Ovary (tissue), 9 donors: ENCODE data around the gene CCSER2. TPM values are rescaled to one million over a fixed set of nuclear protein-coding genes. Genes with fewer than 3 reads are reported as not detected.
"Not testable (repeated sequence)": the region's sequence is repeated elsewhere in the genome, so short reads cannot be mapped to it uniquely, and the experiment has no call there.

Source experiments
- DNase-seq, 5 donors: peaks; one replicate each; pipeline ENCODE4 v3.0.0-alpha.2; 2019 to 2020
- H3K27ac ChIP-seq, 2 donors: fragments of 200-600 bp; one replicate each; pipeline versions ENCODE4 v1.5.1 to v1.8.0; 2019 to 2022
- H3K27me3 ChIP-seq: fragments of 200-600 bp; one replicate; pipeline ENCODE4 v1.8.0; 2022
- H3K36me3 ChIP-seq: fragments of 200-600 bp; sonication (generic); one replicate; pipeline ENCODE4 v1.5.1; 2019
- H3K4me1 ChIP-seq: one replicate; pipeline ENCODE4 v1.8.1; 2013; ENCODE audit warnings: mild to moderate bottlenecking, moderate library complexity; ENCODE audit not compliant: insufficient read depth
- H3K4me3 ChIP-seq: fragments of 200-600 bp; sonication (generic); one replicate; pipeline ENCODE4 v1.5.1; 2017
- H3K9me3 ChIP-seq, 2 donors: fragments of 200-600 bp in 1 of 2; sonication (generic) in 1 of 2; one replicate each; pipeline versions ENCODE4 v1.5.1 to v1.8.1; 2013 to 2019; ENCODE audit warnings: mild to moderate bottlenecking in 1 of 2, moderate library complexity in 1 of 2
- CTCF ChIP-seq, 3 donors: fragments of 450-650 bp in 2 of 3; fragments of 200-600 bp in 1 of 3; IDR thresholded peaks; one replicate each; pipeline versions ENCODE4 v1.5.1 to v1.8.0; 2016 to 2022; ENCODE audit warnings: antibody characterized with exemption in 3 of 3, mild to moderate bottlenecking in 1 of 3
- EP300 ChIP-seq: sonication (generic); formaldehyde crosslinking; IDR thresholded peaks from one replicate; pipeline ENCODE4 v1.6.1; 2017; ENCODE audit warnings: antibody characterized with exemption
- POLR2A ChIP-seq: fragments of 450-650 bp; IDR thresholded peaks from one replicate; pipeline ENCODE4 v1.6.1; 2017; ENCODE audit warnings: antibody characterized with exemption, mild to moderate bottlenecking, moderate library complexity
- WGBS, 3 donors: extraction: QIAGEN DNeasy Blood & Tissue Kit in 1 of 3; methylation state at CpG; one replicate each; pipeline versions ENCODE4 v1.1.5 to v1.1.7; 2013 to 2017; 5-methylcytosine and 5-hydroxymethylcytosine counted together
- intact Hi-C, 4 donors: fragments of 100-400 bp; cut with DNase I; formaldehyde crosslinking; loops; one replicate each; pipeline versions ENCODE4 v1.11.0 to v1.15.1; 2022 to 2023
- polyA plus RNA-seq, 2 donors: library from polyadenylated mRNA; stranded (reverse); fragments of 200-250 nt in 1 of 2; fragments of 350-450 nt in 1 of 2; fragmentation: Illumina TruSeq in 1 of 2; extraction: RNeasy Lipid Tissue Mini Kit (QIAGEN cat#74804) in 1 of 2; gene quantifications; one replicate each; pipeline ENCODE4 v1.2.3, GENCODE V29; 2013 to 2014
- total RNA-seq, 7 donors: library from RNA; depleted of rRNA in 2 of 7; stranded (reverse); fragments of >200 nt in 2 of 7; fragmentation: NEBNext Ultra II Directional in 3 of 7; extraction: Animal tissue kit (Norgen Biotek cat#: 25700) in 3 of 7; gene quantifications; one replicate each; pipeline versions ENCODE4 v1.1.0 to v1.2.4, GENCODE V29; 2016 to 2023
- donor health status: DM: no; HTN: no; CAD: no; lungs with moderate emphysema.
- donor health status: DM: no; HTN: no; CAD: no.
- donor health status: Bipolar disorder and iron deficiency.
- donor health status: DM: yes; HTN: yes; CAD: no.
- donor health status: DM: no; HTN: no; CAD: no.
- donor health status: DM: yes; HTN: yes; CAD: no.

CCSER2 gene
- total and polyA plus RNA-seq, 9 donors: 12.2 to 86.3 (median 50.7) TPM

GRCh38 chr10:84429926-84430520, 101.6 kb downstream of the CCSER2 start:
- peak in 1 of 3 donors; percentile 18 for TF ChIP-seq CTCF (IDR thresholded peaks at IDR 0.05)
- no peak for TF ChIP-seq POLR2A
- no peak for TF ChIP-seq EP300
- 70 to 97% (median 94%) methylated on average over 2 of the region's 2 CpGs for WGBS, 3 donors
- DNase-seq: peak in 3 of 5 donors; percentile 14 to 54 (median 51)
- Histone ChIP-seq H3K36me3 (no peaks in the 10 kb centered on the region), H3K27me3 (no peaks in the 10 kb centered on the region), H3K4me1 (peaks cover 1% of the 10 kb centered on the region), H3K4me3 (no peak overlapping the region), H3K27ac (no peak overlapping the region), H3K9me3 (no peaks in the 10 kb centered on the region)
- intact Hi-C loops: no loop called here

GRCh38 chr10:84432891-84433290, 104.5 kb downstream of the CCSER2 start:
- H3K36me3 ChIP-seq: no peaks in the 10 kb centered on the region

GRCh38 chr10:84440781-84441180, 112.4 kb downstream of the CCSER2 start:
- DNase-seq: no peak
- WGBS, 3 donors: 48 to 64% (median 58%) methylated on average over 2 of the region's 2 CpGs
- H3K27me3 ChIP-seq: no peaks in the 10 kb centered on the region
- H3K36me3 ChIP-seq: no peaks in the 10 kb centered on the region
- TF ChIP-seq POLR2A (no peak), CTCF (IDR thresholded peaks at IDR 0.05) (no peak), EP300 (no peak)
- intact Hi-C loops: no loop called here
- H3K9me3 ChIP-seq: no peaks in the 10 kb centered on the region
- H3K4me3 ChIP-seq: no peak overlapping the region
- peaks cover 1% of the 10 kb centered on the region for H3K4me1 ChIP-seq
- peak overlapping the region in 1 of 2 donors; percentile 34 for H3K27ac ChIP-seq

More at GRCh38 chr10:84432891-84433290, 104.5 kb downstream of the CCSER2 start:
- Histone ChIP-seq H3K27me3 (no peaks in the 10 kb centered on the region), H3K4me1 (peaks cover 1% of the 10 kb centered on the region), H3K27ac (no peak overlapping the region), H3K9me3 (no peaks in the 10 kb centered on the region), H3K4me3 (no peak overlapping the region)
- no peak for TF ChIP-seq POLR2A
- no peak for TF ChIP-seq EP300
- no peak for TF ChIP-seq CTCF (IDR thresholded peaks at IDR 0.05)
- no peak for DNase-seq
- intact Hi-C loops: no loop called here
- 96 to 97% (median 97%) methylated on average over 5 of the region's 5 CpGs for WGBS, 3 donors

GRCh38 chr10:84447701-84448400, 119.5 kb downstream of the CCSER2 start:
- no peaks in the 10 kb centered on the region for H3K9me3 ChIP-seq
- intact Hi-C loops: no loop called here
- WGBS, 3 donors: 88 to 93% (median 91%) methylated on average over 8 of the region's 8 CpGs
- no peak for DNase-seq
- no peaks in the 10 kb centered on the region for H3K27me3 ChIP-seq
- TF ChIP-seq EP300 (no peak), CTCF (IDR thresholded peaks at IDR 0.05) (no peak), POLR2A (no peak)
- no peak overlapping the region for H3K27ac ChIP-seq
- H3K4me3 ChIP-seq: no peak overlapping the region
- H3K4me1 ChIP-seq: no peaks in the 10 kb centered on the region
- no peaks in the 10 kb centered on the region for H3K36me3 ChIP-seq

GRCh38 chr10:84449351-84449750, 121.0 kb downstream of the CCSER2 start:
- DNase-seq, H3K27me3 ChIP-seq, H3K36me3 ChIP-seq, H3K9me3 ChIP-seq, H3K4me3 ChIP-seq, H3K27ac ChIP-seq, H3K4me1 ChIP-seq, intact Hi-C loops: not testable (repeated sequence)
- WGBS, 3 donors: 95 to 97% (median 96%) methylated on average over 7 of the region's 7 CpGs
